Measurements from ENCODE around the gene TRIM7.

- no peak for TF ChIP-seq CTCF (conservative IDR thresholded peaks at IDR 0.05)
- TF ChIP-seq ZFX (IDR thresholded peaks at IDR 0.05): no peak
These were observed 25.0 kb upstream of the TRIM7 start for GRCh38 chr5:181229996-181230395.

All from C4-2B (cell line).